ENCODE data around the gene TMCC1. TPM values are rescaled to one million over a fixed set of nuclear protein-coding genes. Genes with fewer than 3 reads are reported as not detected.

The TMCC1 gene
- total RNA-seq, 1 donor from 2014 or later: 12.1 TPM

GRCh38 chr3:129626744-129627349 is 266.7 kb downstream of the TMCC1 start:
- no peak for DNase-seq (ENCODE audit: low read depth, low spot score)

DNA sequence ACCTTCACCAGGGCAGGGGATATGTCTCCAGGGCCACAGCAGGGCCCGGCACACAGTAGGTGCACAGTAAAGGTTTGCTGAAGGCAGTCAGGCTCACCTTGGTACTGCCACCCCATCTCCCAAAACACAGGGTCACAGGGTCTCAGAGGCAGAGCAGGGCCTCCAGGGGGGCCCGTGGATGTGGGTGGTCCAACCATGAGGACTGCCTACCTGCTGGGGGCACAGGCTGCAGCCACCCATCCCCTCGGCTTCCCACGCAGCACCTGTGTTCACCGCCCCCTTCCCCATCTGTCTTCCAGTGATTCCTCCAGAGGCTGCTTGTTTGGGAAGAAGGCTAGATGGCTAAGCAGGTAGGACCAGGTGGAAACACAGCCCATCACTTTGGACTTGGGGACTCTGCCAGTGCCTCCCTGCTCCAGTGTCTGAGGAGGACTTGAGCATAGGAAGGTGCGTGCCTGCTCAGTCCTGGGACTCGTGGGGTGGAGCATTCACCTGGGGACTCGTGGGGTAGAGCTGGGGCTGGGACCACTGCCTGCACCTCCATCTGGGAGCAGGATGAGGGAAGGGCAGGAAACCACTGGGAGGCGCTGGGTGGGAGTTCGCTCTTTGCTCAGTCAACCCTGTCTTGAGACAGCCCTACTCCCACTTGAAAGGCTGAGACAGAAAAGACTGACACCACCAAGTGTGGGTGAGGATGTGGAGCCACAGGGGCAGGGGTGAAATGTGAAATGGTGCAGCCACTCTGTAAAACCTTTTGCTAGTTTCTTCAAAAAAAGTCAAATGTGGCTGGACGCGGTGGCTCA is 268.2 kb downstream of the TMCC1 start:
- no peak for DNase-seq (ENCODE audit: low read depth, low spot score)

DNA sequence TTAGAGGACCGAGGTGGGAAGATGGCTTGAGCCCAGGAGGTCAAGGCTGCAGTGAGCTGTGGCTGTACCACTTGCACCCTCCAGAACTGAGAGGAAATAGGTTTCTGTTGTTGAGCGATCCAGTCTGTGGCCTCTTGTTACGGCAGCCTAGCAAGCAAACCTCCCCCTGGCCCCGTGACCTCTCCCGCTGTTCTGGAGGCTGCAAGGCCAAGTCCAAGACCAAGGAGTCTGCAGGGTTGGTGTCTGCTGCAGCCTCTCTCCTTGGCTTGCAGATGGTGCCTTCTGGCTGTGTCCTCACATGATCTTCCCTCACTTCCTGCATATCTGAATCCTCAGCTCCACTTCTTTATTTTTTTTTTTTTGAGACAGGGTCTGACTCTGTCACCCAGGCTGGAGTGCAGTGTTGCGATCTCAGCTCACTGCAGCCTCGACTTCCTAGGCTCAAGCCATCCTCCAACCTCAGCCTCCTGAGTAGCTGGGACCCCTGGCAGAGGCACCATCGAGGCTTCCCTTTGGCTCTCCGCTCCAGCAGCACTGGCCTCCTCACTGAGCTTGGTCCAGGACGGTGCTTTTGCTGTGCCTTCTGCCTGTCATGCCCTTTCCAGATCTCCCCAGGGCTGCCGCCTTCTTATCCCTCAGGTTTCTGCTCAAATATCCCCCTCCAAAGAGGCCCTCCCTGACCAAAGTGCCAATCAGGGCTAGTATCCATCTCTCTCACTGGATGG is 269.0 kb downstream of the TMCC1 start:
- no peak for DNase-seq (ENCODE audit: low read depth, low spot score)

- DNase-seq (ENCODE audit: low read depth, low spot score): peak; percentile 89
Measured at GRCh38 chr3:129623447-129624118, 269.9 kb downstream of the TMCC1 start.

GRCh38 chr3:129622933-129623332 is 270.6 kb downstream of the TMCC1 start:
- no peak for DNase-seq (ENCODE audit: low read depth, low spot score)

DNA sequence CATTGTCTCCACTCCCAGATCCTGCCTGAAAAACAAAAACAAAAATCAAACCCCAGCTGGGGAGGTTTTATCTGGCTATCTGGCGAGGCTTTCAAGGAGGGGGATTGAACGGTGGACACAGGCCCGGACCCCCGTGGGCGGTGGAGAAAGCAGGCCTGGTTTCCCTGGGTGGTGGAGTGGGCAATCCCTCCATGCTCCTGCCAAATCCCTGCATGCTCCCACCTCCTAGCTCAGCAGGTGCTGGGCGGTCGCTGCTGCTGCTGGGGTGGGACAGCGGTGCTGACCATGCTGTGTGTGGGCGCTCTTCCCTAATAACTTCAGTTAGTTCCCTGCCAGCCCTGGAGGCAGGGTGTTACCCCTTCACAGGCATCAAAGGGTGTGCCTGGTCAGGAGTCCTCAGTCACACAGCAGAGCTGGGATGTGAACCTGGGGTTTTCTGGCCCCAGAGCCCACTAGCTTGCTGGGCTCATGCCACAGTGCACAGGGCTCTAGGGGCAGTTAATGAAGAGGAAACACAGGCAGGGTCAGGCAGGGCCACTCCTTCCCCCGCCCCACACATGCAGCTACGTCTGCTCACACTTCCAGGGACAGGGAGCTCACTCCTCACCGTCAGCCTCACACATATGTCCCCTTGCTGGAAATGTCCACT is 271.2 kb downstream of the TMCC1 start:
- DNase-seq (ENCODE audit: low read depth, low spot score): no peak

GRCh38 chr3:129621626-129622225 is 271.8 kb downstream of the TMCC1 start:
- no peak for DNase-seq (ENCODE audit: low read depth, low spot score)

- no peak for DNase-seq (ENCODE audit: low read depth, low spot score)
Measured at GRCh38 chr3:129620828-129621559, 272.5 kb downstream of the TMCC1 start.

DNA sequence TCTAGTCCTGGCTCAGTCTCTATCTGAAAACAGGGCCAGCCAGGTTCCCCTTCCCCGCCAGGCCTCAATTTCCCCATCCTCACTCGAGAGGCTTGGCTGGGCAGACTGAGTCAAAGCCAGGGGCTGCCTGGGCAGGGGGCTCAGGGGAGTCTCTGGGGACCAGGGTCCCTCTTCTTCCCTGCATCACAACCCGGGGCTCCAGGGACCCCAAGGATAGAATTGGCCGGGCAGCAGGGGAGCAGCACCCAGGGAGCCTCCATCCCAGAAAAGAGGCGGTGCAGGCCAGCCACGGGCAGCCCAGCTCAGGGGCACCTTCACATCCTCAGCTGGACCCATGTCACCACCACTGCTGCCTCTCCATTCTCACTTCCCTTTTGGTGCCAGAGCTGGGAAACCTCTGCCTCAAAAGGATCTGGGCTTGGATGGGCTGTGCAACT is 273.8 kb downstream of the TMCC1 start:
- DNase-seq (ENCODE audit: low read depth, low spot score): no peak

DNA sequence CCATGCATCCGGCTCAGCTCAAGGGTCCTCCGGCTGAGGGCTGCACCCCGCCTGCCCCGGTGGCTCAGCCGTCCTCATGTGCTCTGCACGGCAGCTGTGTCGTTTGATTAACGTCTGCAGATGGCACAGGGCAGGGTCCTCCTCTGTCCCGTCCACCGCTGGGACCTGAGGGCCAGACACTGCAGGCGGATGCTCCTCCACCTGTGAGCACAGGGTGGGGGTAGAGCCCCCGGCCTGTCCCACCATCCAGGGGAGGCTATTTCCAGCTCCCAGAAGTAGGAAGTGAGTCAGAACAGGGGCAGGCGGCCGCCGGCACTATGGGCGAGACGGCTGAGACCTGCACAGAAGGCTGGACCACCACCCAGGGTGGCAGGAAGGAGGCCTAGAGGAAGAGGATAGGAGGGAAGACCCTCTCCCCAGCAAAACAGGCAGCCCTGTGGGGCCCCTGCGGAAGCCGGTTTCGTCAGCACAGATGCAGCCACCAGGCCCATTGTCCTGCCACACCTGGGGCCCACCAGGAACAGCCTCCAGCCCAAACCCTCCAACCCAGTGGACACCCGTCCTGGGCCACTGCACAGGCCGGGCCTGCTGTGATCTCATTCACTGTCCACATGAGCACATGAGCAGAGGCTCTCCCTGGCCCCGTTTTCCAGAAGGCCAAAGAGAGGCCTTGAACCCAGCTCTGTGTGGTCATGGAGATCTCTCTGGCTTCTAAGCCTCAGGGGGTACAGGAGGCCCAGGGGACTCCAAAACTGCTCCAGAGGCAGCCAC is 274.4 kb downstream of the TMCC1 start:
- no peak for DNase-seq (ENCODE audit: low read depth, low spot score)

DNA sequence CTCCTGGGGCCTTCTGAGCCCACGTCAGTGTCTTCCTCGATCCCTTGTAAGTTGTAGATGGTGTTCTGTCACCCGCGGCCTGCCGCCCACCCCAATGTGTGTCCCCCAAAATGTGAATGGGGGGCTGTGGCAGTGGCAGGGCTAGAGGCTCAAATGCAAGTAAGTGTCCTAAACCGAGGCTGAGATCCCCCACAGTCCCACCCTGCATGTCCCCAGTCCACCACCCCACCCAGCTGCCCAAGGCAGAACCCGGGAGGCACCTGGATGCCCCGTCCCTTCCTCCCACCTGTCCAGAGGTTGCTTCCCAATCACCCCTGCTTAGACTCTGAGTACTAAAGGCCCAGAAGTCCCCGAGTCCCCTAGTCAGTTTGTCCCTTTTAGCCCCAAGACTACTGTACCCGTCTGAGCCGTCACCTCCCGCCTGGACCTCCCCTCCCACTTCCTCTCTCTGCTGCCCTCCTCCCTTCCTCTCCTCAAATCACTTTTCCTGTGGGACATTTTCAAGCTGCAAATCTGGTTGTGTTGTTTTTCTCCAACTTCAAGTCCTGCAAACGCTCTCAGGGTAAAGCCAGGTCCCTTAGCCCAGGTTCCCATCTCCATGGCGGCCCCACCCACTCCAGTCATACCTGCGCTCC is 275.2 kb downstream of the TMCC1 start:
- DNase-seq (ENCODE audit: low read depth, low spot score): no peak

- no peak for DNase-seq (ENCODE audit: low read depth, low spot score)
Measured at GRCh38 chr3:129617381-129618185, 275.9 kb downstream of the TMCC1 start.

DNA sequence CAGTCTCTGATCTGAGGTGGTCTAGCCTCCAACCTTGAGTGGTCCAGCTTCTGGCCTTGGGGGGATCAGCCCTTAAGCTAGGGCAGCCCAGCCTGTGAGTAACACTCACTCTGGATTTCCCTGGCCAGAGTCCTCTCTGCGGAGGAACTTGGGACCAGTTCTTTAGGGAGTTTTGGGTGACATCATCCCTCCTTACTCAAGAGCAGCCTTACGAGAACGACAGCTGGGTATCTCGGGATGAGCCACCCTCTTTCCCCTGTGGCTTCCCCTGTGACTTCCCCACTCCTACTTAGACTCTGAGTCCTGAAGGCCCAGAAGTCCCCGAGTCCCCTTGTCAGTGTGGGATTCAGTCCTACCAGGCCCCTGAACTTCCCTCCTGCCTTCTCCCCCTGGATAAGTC is 276.8 kb downstream of the TMCC1 start:
- DNase-seq (ENCODE audit: low read depth, low spot score): no peak

GRCh38 chr3:129616291-129616690 is 277.2 kb downstream of the TMCC1 start:
- DNase-seq (ENCODE audit: low read depth, low spot score): no peak

DNA sequence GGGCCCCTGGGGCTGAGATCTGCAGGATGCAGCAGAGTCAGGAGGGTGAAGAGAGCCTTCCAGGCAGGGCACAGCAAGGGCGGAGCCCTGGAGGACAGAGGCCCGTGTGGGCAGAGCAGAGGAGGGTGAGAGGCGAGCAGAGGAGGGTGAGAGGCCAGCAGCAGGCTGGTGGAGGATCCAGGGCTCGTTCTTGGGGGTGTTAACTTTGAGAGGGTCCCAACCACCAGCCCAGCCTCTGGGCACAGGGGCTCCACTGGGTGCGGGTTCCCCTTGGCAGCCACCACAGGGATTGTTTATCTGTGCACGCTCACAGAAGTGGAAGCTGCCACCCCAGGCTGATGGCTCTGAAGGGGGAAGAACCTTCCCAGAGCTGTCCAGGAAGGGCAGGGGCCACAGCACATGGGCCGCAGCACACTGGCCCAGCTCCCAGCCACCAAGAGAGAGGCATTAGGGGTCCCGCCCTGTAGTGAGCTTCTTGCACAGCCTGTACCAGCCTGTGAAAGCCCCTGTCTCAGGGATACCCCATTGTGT is 277.7 kb downstream of the TMCC1 start:
- DNase-seq (ENCODE audit: low read depth, low spot score): no peak

DNA sequence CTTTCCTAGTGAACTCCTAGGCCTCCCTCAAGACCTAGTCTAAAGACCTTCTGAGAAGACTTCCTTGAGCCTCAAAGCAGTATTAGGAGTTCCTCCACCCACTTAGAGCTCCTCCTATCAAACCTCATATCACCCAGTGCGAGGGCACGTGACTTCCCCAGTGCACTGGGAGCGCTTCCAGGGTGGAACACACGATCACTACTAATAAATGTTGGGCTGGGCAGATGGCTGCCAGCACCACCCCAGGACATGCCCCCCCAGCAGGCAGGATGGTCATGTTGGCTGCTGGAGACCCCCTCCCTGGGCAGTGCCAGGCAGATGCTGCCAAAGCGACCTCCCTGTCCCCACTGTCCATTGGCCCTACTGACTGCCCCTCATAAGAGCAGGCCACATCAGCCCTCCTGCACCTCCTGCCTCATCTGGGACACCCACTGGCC is 278.6 kb downstream of the TMCC1 start:
- no peak for DNase-seq (ENCODE audit: low read depth, low spot score)

DNA sequence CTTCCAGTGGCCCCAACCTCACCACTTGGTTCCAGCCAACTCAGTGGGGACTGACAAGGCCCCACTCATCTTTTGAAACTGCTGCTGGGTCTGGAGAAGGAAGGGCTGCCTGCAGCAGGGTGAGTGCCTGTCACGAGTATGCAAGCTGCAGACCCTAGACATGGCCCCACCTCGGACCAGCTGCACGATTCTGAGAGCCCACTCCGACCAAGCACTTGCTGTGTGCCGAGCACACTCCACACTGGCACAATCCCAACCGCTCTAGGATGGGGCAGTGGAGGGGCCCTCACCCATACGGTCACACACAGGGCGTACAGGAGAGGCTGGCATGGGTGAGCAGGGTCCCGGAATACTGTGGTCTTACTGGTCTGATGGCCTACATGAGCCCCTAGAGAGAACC is 279.1 kb downstream of the TMCC1 start:
- no peak for DNase-seq (ENCODE audit: low read depth, low spot score)

DNA sequence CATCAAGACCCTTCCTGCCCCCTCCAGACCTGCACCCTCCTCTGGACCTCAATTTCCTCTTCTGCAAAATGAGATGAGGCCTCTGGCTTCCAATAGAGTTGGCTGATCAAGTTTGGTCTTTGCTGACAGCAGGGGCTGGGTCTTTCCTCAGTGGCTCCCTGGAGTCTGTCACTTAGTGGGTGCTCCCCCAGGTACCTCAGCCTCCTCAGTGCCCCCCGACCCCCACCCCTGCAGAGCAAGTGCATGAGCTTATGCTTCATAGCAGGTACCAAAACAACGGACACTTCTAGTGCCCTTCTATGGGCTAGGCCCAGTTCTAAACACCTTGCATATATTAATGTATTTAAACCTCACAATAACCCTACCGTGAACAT is 280.2 kb downstream of the TMCC1 start:
- no peak for DNase-seq (ENCODE audit: low read depth, low spot score)
